NCI-H1417 (cell line): ENCODE results near the gene SCOC.

Experiments
- DNase-seq, 3 experiments: peaks; one replicate each; lab custom pipeline; 2025; lab: John Stamatoyannopoulos, UW

SCOC gene

GRCh38 chr4:140373328-140374129, at the start of gene SCOC:
Gene SCOC, plus strand, starts transcription at chr4:140373646. Its CDS starts 5,525 bp downstream, at chr4:140379171.
- DNase-seq = peak; percentile 95 to 100 (median 98)

- DNase-seq = peak in 2 of 3 experiments; percentile 38 to 78
Measured at GRCh38 chr4:140326395-140326993, 47.0 kb upstream of the SCOC start.

GRCh38 chr4:140330311-140330900, 43.0 kb upstream of the SCOC start:
- peak in 1 of 3 experiments; percentile 47 for DNase-seq

- DNase-seq = no peak
Measured at GRCh38 chr4:140331245-140331644, 42.2 kb upstream of the SCOC start.

- DNase-seq = no peak
Measured at GRCh38 chr4:140331876-140332275, 41.6 kb upstream of the SCOC start.

GRCh38 chr4:140332734-140333133, 40.7 kb upstream of the SCOC start:
- no peak for DNase-seq

GRCh38 chr4:140333523-140333922, 39.9 kb upstream of the SCOC start:
- no peak for DNase-seq

- DNase-seq = no peak
Measured at GRCh38 chr4:140335076-140335475, 38.4 kb upstream of the SCOC start.

- DNase-seq = no peak
Measured at GRCh38 chr4:140336730-140337129, 36.7 kb upstream of the SCOC start.

- DNase-seq = peak in 1 of 3 experiments; percentile 15
Measured at GRCh38 chr4:140342620-140343019, 30.8 kb upstream of the SCOC start.

GRCh38 chr4:140343303-140343702, 30.1 kb upstream of the SCOC start:
- DNase-seq = peak in 1 of 3 experiments; percentile 8

GRCh38 chr4:140344101-140344500, 29.3 kb upstream of the SCOC start:
- DNase-seq = no peak

GRCh38 chr4:140344621-140345020, 28.8 kb upstream of the SCOC start:
- no peak for DNase-seq

GRCh38 chr4:140346136-140346535, 27.3 kb upstream of the SCOC start:
- DNase-seq = no peak

- DNase-seq = no peak
Measured at GRCh38 chr4:140349816-140350215, 23.6 kb upstream of the SCOC start.

GRCh38 chr4:140351093-140352075, 22.1 kb upstream of the SCOC start:
- peak in 1 of 3 experiments; percentile 37 for DNase-seq

GRCh38 chr4:140353786-140354185, 19.7 kb upstream of the SCOC start:
- DNase-seq = no peak

- DNase-seq = no peak
Measured at GRCh38 chr4:140355288-140355687, 18.2 kb upstream of the SCOC start.

- no peak for DNase-seq
Measured at GRCh38 chr4:140357868-140358267, 15.6 kb upstream of the SCOC start.

GRCh38 chr4:140358281-140358680, 15.2 kb upstream of the SCOC start:
- DNase-seq = no peak

GRCh38 chr4:140359562-140360427, 13.7 kb upstream of the SCOC start:
- DNase-seq = peak; percentile 72 to 96 (median 85)
